H1 (cell line): ENCODE measurements around the gene PATL2. TPM values are rescaled to one million over a fixed set of nuclear protein-coding genes. Genes with fewer than 3 reads are reported as not detected.
A peak's percentile ranks its signal among the peaks of the same experiment; 100 is the strongest.

ENCODE experiments used
- CTCF ChIA-PET: fragments of 300-600 bp; sonication (Branson Sonifier 250); formaldehyde crosslinking; loops from one replicate; lab custom pipeline; 2021; ENCODE audit not compliant: partially characterized antibody; lab: Charles Lee
- POLR2A ChIA-PET: fragments of 300-600 bp; sonication (Branson Sonifier 250); formaldehyde crosslinking; loops from one replicate; lab custom pipeline; 2021; ENCODE audit warnings: inconsistent platforms; ENCODE audit not compliant: partially characterized antibody; lab: Charles Lee
- DNase-seq, 2 experiments: peaks; one replicate each; pipeline versions ENCODE4 v3.0.0 to v3.0.0-alpha.2; 2010 to 2022; ENCODE audit warnings: low spot score in 2 of 2, low read depth in 1 of 2, mixed read lengths in 1 of 2
- FAIRE-seq: peaks from 2 replicates; lab custom pipeline; 2011; peaks lifted over from hg19 to GRCh38; lab: Jason Lieb, UNC
- H2AFZ ChIP-seq: 2 replicates; pipeline ENCODE4 v1.8.1; 2012; ENCODE audit warnings: low read length, inconsistent platforms
- H2AK5ac ChIP-seq: 2 replicates; pipeline ENCODE4 v1.6.1; 2013; ENCODE audit warnings: low read depth, low read length
- H2BK120ac ChIP-seq: replicated peaks from 2 replicates; pipeline ENCODE3; 2013; ENCODE audit warnings: low read depth, low read length, inconsistent platforms
- H2BK12ac ChIP-seq: 2 replicates; pipeline ENCODE4 v1.6.1; 2013; ENCODE audit warnings: low read depth, low read length
- H2BK15ac ChIP-seq: 2 replicates; pipeline ENCODE4 v1.6.1; 2013; ENCODE audit warnings: low read length
- H2BK20ac ChIP-seq: 2 replicates; pipeline ENCODE4 v1.6.1; 2013; ENCODE audit warnings: low read length
- H2BK5ac ChIP-seq: 2 replicates; pipeline ENCODE4 v1.6.1; 2013; ENCODE audit warnings: low read depth, low read length
- H3K14ac ChIP-seq: 2 replicates; pipeline ENCODE4 v1.6.1; 2013; ENCODE audit warnings: inconsistent platforms; ENCODE audit not compliant: insufficient read length
- H3K18ac ChIP-seq: 2 replicates; pipeline ENCODE4 v1.6.1; 2013; ENCODE audit warnings: low read length; ENCODE audit errors: extremely low read depth
- H3K23ac ChIP-seq: 2 replicates; pipeline ENCODE4 v1.6.1; 2013; ENCODE audit warnings: inconsistent platforms; ENCODE audit not compliant: insufficient read length
- H3K23me2 ChIP-seq: 2 replicates; pipeline ENCODE4 v1.6.1; 2013; ENCODE audit warnings: low read depth, low read length
- H3K27ac ChIP-seq: 2 replicates; pipeline ENCODE4 v1.6.1; 2011; ENCODE audit warnings: low read depth, low read length, inconsistent platforms
- H3K27me3 ChIP-seq, 4 experiments: replicated peaks in 1 of 4; 1 replicate in 1 of 4; 2 replicates in 3 of 4; pipeline versions ENCODE4 v1.6.1 to v1.8.1; 2011 to 2013; ENCODE audit warnings: low read length in 3 of 4, mild to moderate bottlenecking in 3 of 4, inconsistent platforms in 2 of 4, mixed read lengths in 2 of 4, moderate library complexity in 1 of 4; ENCODE audit not compliant: control insufficient read depth in 3 of 4, insufficient read depth in 3 of 4; ENCODE audit errors: extremely low read depth in 1 of 4
- H3K36me3 ChIP-seq, 4 experiments: 2 replicates each; pipeline versions ENCODE4 v1.6.1 to v1.8.1; 2011 to 2013; ENCODE audit warnings: mild to moderate bottlenecking in 4 of 4, low read length in 3 of 4, moderate library complexity in 2 of 4, control low read depth in 1 of 4, inconsistent platforms in 1 of 4; ENCODE audit not compliant: insufficient read depth in 4 of 4, control insufficient read depth in 2 of 4
- H3K4ac ChIP-seq: replicated peaks from 2 replicates; pipeline ENCODE3; 2013; ENCODE audit warnings: low read length, low read depth, mixed read lengths, inconsistent platforms; ENCODE audit not compliant: insufficient read length
- H3K4me1 ChIP-seq, 4 experiments: replicated peaks in 1 of 4; 1 replicate in 1 of 4; 2 replicates in 3 of 4; pipeline versions ENCODE4 v1.6.1 to v1.8.1; 2011 to 2013; ENCODE audit warnings: low read length in 3 of 4, inconsistent platforms in 2 of 4, mixed read lengths in 1 of 4; ENCODE audit not compliant: insufficient read depth in 4 of 4, control insufficient read depth in 3 of 4
- H3K4me2 ChIP-seq, 2 experiments: 2 replicates each; pipeline versions ENCODE4 v1.6.1 to v1.8.1; 2011 to 2013; ENCODE audit warnings: low read depth in 2 of 2, low read length in 2 of 2, control low read depth in 1 of 2, inconsistent platforms in 1 of 2, mild to moderate bottlenecking in 1 of 2; ENCODE audit not compliant: insufficient read depth in 1 of 2
- H3K4me3 ChIP-seq, 4 experiments: fragments of 200-600, 300-600 bp in 1 of 4; sonication (generic), shearing (Covaris generic), sonication (Bioruptor Twin) in 1 of 4; 2 replicates each; pipeline versions ENCODE4 v1.5.1 to v1.8.1; 2011 to 2016; ENCODE audit warnings: low read length in 4 of 4, low read depth in 3 of 4, control low read depth in 2 of 4, inconsistent platforms in 2 of 4, mild to moderate bottlenecking in 2 of 4, mixed read lengths in 1 of 4, moderate library complexity in 1 of 4; ENCODE audit not compliant: insufficient read depth in 2 of 4; ENCODE audit errors: extremely low read depth in 1 of 4
- H3K56ac ChIP-seq: replicated peaks from 2 replicates; pipeline ENCODE3; 2013; ENCODE audit warnings: low read depth, mild to moderate bottlenecking, mixed read lengths, low read length, inconsistent platforms; ENCODE audit not compliant: insufficient read length
- H3K79me1 ChIP-seq: 2 replicates; pipeline ENCODE4 v1.6.1; 2013; ENCODE audit warnings: low read depth, low read length, control low read depth
- H3K79me2 ChIP-seq, 2 experiments: 2 replicates each; pipeline versions ENCODE4 v1.6.1 to v1.8.1; 2012 to 2013; ENCODE audit warnings: low read length in 2 of 2, mild to moderate bottlenecking in 2 of 2, inconsistent platforms in 1 of 2; ENCODE audit not compliant: insufficient read depth in 2 of 2, control insufficient read depth in 1 of 2
- H3K9ac ChIP-seq, 4 experiments: replicated peaks in 1 of 4; 1 replicate in 1 of 4; 2 replicates in 3 of 4; pipeline versions ENCODE4 v1.6.1 to v1.8.1; 2011 to 2013; ENCODE audit warnings: low read depth in 3 of 4, low read length in 3 of 4, control low read depth in 2 of 4, mild to moderate bottlenecking in 2 of 4, moderate library complexity in 2 of 4, inconsistent platforms in 1 of 4; ENCODE audit errors: extremely low read depth in 1 of 4
- H3K9me3 ChIP-seq, 2 experiments: 2 replicates each; pipeline versions ENCODE4 v1.6.1 to v1.8.1; 2012 to 2013; ENCODE audit warnings: mild to moderate bottlenecking in 2 of 2, moderate library complexity in 2 of 2, control low read depth in 1 of 2, inconsistent platforms in 1 of 2, low read depth in 1 of 2, low read length in 1 of 2, mixed read lengths in 1 of 2; ENCODE audit not compliant: insufficient read depth in 2 of 2
- H4K20me1 ChIP-seq, 2 experiments: replicated peaks in 1 of 2; 2 replicates each; pipeline versions ENCODE3 to v1.8.1; 2011 to 2013; ENCODE audit warnings: inconsistent platforms in 2 of 2, low read length in 2 of 2, mild to moderate bottlenecking in 1 of 2; ENCODE audit not compliant: insufficient read depth in 2 of 2, control insufficient read depth in 1 of 2
- H4K5ac ChIP-seq: 2 replicates; pipeline ENCODE4 v1.6.1; 2013; ENCODE audit warnings: low read length, low read depth, mixed read lengths, inconsistent platforms; ENCODE audit not compliant: insufficient read length
- H4K8ac ChIP-seq: 2 replicates; pipeline ENCODE4 v1.8.0; 2013; ENCODE audit warnings: mild to moderate bottlenecking, moderate library complexity, low read length, inconsistent platforms; ENCODE audit not compliant: insufficient read depth; ENCODE audit errors: extremely low read depth
- H4K91ac ChIP-seq: replicated peaks from 2 replicates; pipeline ENCODE3; 2013; ENCODE audit warnings: low read length, mixed read lengths, inconsistent platforms; ENCODE audit not compliant: insufficient read length
- KDM1A ChIP-seq: fragments of 200-600, 300-600 bp; sonication (generic); IDR thresholded peaks from 2 replicates; pipeline ENCODE4 v1.7.1; 2016; ENCODE audit warnings: mild to moderate bottlenecking, low read length, borderline replicate concordance
- TAF7 ChIP-seq: optimal IDR thresholded peaks from 2 replicates; pipeline ENCODE3; 2011; ENCODE audit warnings: low read depth, mild to moderate bottlenecking, inconsistent platforms, low read length, moderate library complexity, borderline replicate concordance
- WGBS, 2 experiments: shearing (Covaris generic) in 1 of 2; methylation state at CpG; one replicate each; pipeline versions ENCODE4 v1.1.6 to v1.1.7; 2013 to 2015; ENCODE audit warnings: low lambda C conversion rate in 2 of 2, mixed read lengths in 2 of 2, inconsistent platforms in 1 of 2, low coverage in 1 of 2, missing lambda C conversion rate in 1 of 2; ENCODE audit not compliant: insufficient replicate concordance in 2 of 2, insufficient coverage in 1 of 2, insufficient read length in 1 of 2; ENCODE audit errors: extremely low coverage in 1 of 2, missing lambda C conversion rate in 1 of 2; 5-methylcytosine and 5-hydroxymethylcytosine counted together
- polyA plus RNA-seq, 7 experiments: library from polyadenylated mRNA; depleted of rRNA in 3 of 7; stranded (reverse) in 5 of 7; unstranded in 2 of 7; fragments of >200 nt in 5 of 7; fragments of 200-250 nt in 2 of 7; gene quantifications; 1 replicate in 5 of 7; 2 replicates in 1 of 7; 4 replicates in 1 of 7; pipeline versions ENCODE4 v1.2.1 to v1.2.3, GENCODE V29; 2011 to 2013; ENCODE audit warnings: missing spikeins in 2 of 7, mixed read lengths in 2 of 7
- total RNA-seq: library from RNA; stranded (reverse); fragmentation: NEBNext Ultra II Directional; extraction: Animal tissue kit (Norgen Biotek cat#: 25700); gene quantifications from 2 replicates; pipeline ENCODE4 v1.2.1, GENCODE V29; 2021

Gene PATL2
- total and polyA plus RNA-seq, 2 of the 8 experiments (the other 6 are each of a cell fraction or from before 2014, with no cell fraction given), result 0.65 to 1.3 TPM

DNA sequence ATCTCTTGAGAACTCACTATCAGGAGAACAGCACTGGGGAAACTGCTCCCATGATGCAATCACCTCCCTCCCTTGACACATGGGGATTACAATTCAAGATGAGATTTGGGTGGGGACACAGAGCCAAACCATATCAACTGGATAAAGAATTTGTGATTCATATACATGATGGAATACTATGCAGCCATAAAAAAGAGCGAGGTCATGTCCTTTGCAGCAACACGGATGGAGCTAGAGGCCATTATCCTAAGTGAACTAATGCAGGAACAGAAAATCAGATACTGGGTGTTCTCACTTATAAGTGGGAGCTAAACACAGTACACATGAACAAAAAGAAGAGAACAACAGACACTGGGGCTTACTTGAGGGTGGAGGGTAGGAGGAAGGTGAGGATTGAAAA lies 64.7 kb downstream of the PATL2 start:
- Histone ChIP-seq H2AK5ac (no peak overlapping the region), H3K4me1 (no peaks in the 10 kb centered on the region), H4K91ac (no peak overlapping the region), H2BK20ac (no peak overlapping the region), H3K18ac (no peak overlapping the region), H3K9ac (no peak overlapping the region), H3K56ac (no peak overlapping the region), H4K5ac (no peak overlapping the region), H3K4me2 (no peak overlapping the region), H3K79me2 (peaks cover 0 to 7% of the 10 kb centered on the region in 2 experiments; a peak in 2 of 4 replicates), H4K20me1 (no peaks in the 10 kb centered on the region), H2BK120ac (no peak overlapping the region), H3K23me2 (no peaks in the 10 kb centered on the region; the same call in 1 of the 2 replicates), H2BK12ac (no peak overlapping the region), H3K36me3 (peaks cover 2 to 30% (median 20%) of the 10 kb centered on the region in 4 experiments; a peak in 7 of 8 replicates), H3K4me3 (no peak overlapping the region), H3K79me1 (no peaks in the 10 kb centered on the region), H2AFZ (no peak overlapping the region), H3K14ac (no peak overlapping the region), H4K8ac (no peak overlapping the region), H2BK5ac (no peak overlapping the region), H3K9me3 (0 out of 4 replicates have a peak, but pooled peaks cover 0 to 3% of the 10 kb centered on the region in 2 experiments), H3K27ac (no peak overlapping the region), H3K4ac (no peak overlapping the region), H3K27me3 (no peaks in the 10 kb centered on the region), H2BK15ac (no peak overlapping the region), H3K23ac (no peak overlapping the region)
- CTCF ChIA-PET, result interaction anchor here (0.6 kb wide), 1 partner anchor 119 kb away, joined by 3 read pairs; no protein-coding TSS in a partner anchor
- 97% methylated on average over 2 of the region's 2 CpGs; no CpG with 5 or more reads in 1 of the 2 experiments for WGBS, 2 experiments
- TF ChIP-seq KDM1A (0 out of 2 replicates have a peak, but pooled peaks have one; percentile 12), TAF7 (no peak)
- FAIRE-seq (no peak), DNase-seq (no peak)
- POLR2A ChIA-PET, result no interaction called here
